OCI-LY3 (cell line): Measurements from ENCODE around the gene FSTL4.

Experiments used
- H2AFZ ChIP-seq: fragments of 200-600, 300-600 bp; shearing (Covaris generic); 2 replicates; pipeline ENCODE4 v1.6.0; 2014; ENCODE audit warnings: antibody characterized with exemption, low read depth, low read length
- H3K27ac ChIP-seq: fragments of 200-600, 300-600 bp; sonication (generic); 2 replicates; pipeline ENCODE4 v1.5.1; 2014; ENCODE audit warnings: mild to moderate bottlenecking, low read length, moderate library complexity, mixed read lengths
- H3K27me3 ChIP-seq: fragments of 200-600, 300-600 bp; sonication (generic); 2 replicates; pipeline ENCODE4 v1.6.1; 2014; ENCODE audit warnings: low read depth, low read length, mixed read lengths
- H3K36me3 ChIP-seq: fragments of 200-600, 300-600 bp; sonication (generic); replicated peaks from 2 replicates; pipeline ENCODE3; 2014; ENCODE audit warnings: low read depth, low read length, mixed read lengths
- H3K4me1 ChIP-seq: fragments of 300-600, 200-600 bp; sonication (generic); 2 replicates; pipeline ENCODE4 v1.6.1; 2014; ENCODE audit warnings: low read length, mixed read lengths
- H3K4me2 ChIP-seq: fragments of 200-600, 300-600 bp; sonication (generic); 2 replicates; pipeline ENCODE4 v1.6.1; 2014; ENCODE audit warnings: low read length, mixed read lengths
- H3K4me3 ChIP-seq: fragments of 300-600, 200-600 bp; sonication (generic); 2 replicates; pipeline ENCODE4 v1.5.1; 2014; ENCODE audit warnings: antibody characterized with exemption, mild to moderate bottlenecking, low read length, moderate library complexity
- H3K79me2 ChIP-seq: fragments of 300-600, 200-600 bp; shearing (Covaris generic); 2 replicates; pipeline ENCODE4 v1.6.1; 2014; ENCODE audit warnings: mild to moderate bottlenecking, low read length, mixed read lengths
- H3K9ac ChIP-seq: fragments of 300-600, 200-600 bp; shearing (Covaris generic); 2 replicates; pipeline ENCODE4 v1.6.0; 2014; ENCODE audit warnings: mild to moderate bottlenecking, low read length, moderate library complexity
- H3K9me3 ChIP-seq: fragments of 200-600, 300-600 bp; shearing (Covaris generic); 2 replicates; pipeline ENCODE4 v1.6.1; 2014; ENCODE audit warnings: low read length, mixed read lengths; ENCODE audit not compliant: insufficient read depth
- H4K20me1 ChIP-seq: fragments of 200-600, 300-600 bp; sonication (generic); 2 replicates; pipeline ENCODE4 v1.6.1; 2016; ENCODE audit warnings: low read length, mixed read lengths; ENCODE audit not compliant: insufficient read depth
- EZH2phosphoT487 ChIP-seq: fragments of 200-600 bp; shearing (Covaris generic); IDR thresholded peaks from 2 replicates; pipeline ENCODE4 v1.6.1; 2018; ENCODE audit warnings: antibody characterized with exemption, mixed run types, low read depth
- TF ChIP-seq, protein P1 (sequence below): fragments of 200-600, 300-600 bp; sonication (generic); IDR thresholded peaks from 2 replicates; pipeline ENCODE4 v1.5.1; 2014; ENCODE audit warnings: antibody characterized with exemption, low read length, low read depth

FSTL4 gene

DNA sequence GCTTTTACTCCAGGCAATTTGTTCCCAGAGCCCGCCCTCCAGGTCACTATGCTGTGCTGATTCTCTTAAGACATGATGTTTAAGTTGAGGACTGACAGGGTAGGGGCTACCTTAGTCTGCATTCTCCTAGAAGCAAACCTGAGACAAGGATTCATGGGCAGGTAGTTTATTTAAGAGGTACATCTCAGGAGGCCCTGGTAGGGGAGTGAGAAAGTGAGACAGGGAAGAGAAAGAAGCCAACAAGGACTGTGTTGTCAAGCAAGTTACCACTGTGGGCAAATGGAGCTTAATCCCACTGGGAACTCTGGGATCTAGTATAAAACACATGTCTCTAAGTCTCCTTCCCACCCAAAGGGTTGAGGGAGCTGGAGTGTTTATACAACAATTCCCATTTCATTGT lies 43.6 kb upstream of the FSTL4 start:
- H3K27ac ChIP-seq, result no peak overlapping the region
- no peaks in the 10 kb centered on the region for H3K36me3 ChIP-seq
- H3K4me2 ChIP-seq, result no peak overlapping the region
- no peaks in the 10 kb centered on the region for H3K79me2 ChIP-seq
- no peak overlapping the region for H3K4me3 ChIP-seq
- no peaks in the 10 kb centered on the region for H3K9me3 ChIP-seq
- H3K27me3 ChIP-seq, result no peaks in the 10 kb centered on the region
- peaks cover 10% of the 10 kb centered on the region for H3K4me1 ChIP-seq
- H3K9ac ChIP-seq, result no peak overlapping the region
- H4K20me1 ChIP-seq, result no peaks in the 10 kb centered on the region
- no peak for TF ChIP-seq EZH2phosphoT487
- TF ChIP-seq, protein P1, sequence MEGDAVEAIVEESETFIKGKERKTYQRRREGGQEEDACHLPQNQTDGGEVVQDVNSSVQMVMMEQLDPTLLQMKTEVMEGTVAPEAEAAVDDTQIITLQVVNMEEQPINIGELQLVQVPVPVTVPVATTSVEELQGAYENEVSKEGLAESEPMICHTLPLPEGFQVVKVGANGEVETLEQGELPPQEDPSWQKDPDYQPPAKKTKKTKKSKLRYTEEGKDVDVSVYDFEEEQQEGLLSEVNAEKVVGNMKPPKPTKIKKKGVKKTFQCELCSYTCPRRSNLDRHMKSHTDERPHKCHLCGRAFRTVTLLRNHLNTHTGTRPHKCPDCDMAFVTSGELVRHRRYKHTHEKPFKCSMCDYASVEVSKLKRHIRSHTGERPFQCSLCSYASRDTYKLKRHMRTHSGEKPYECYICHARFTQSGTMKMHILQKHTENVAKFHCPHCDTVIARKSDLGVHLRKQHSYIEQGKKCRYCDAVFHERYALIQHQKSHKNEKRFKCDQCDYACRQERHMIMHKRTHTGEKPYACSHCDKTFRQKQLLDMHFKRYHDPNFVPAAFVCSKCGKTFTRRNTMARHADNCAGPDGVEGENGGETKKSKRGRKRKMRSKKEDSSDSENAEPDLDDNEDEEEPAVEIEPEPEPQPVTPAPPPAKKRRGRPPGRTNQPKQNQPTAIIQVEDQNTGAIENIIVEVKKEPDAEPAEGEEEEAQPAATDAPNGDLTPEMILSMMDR, result no peak
- no peak overlapping the region for H2AFZ ChIP-seq

DNA sequence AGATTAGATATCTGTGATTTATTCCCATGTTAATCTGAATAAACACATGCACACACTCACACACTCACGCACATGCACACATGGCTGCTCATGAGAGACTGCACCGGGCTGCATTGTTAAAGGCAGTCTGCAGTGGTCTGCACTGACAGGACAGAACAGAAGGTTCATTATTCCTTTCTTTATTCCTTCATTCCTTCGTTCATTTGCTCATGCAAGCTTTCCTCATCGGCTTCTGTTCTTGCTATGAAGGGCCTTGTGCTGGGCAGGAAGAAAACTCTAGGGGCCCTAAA lies 41.4 kb upstream of the FSTL4 start:
- Histone ChIP-seq H3K27ac (no peak overlapping the region), H4K20me1 (no peaks in the 10 kb centered on the region), H3K27me3 (no peaks in the 10 kb centered on the region), H3K9ac (no peak overlapping the region), H3K4me3 (no peak overlapping the region), H3K4me2 (no peak overlapping the region), H3K9me3 (no peaks in the 10 kb centered on the region), H3K79me2 (no peaks in the 10 kb centered on the region), H3K4me1 (peaks cover 8% of the 10 kb centered on the region), H3K36me3 (no peaks in the 10 kb centered on the region), H2AFZ (no peak overlapping the region)
- no peak for TF ChIP-seq EZH2phosphoT487
- TF ChIP-seq, protein P1, result no peak

DNA sequence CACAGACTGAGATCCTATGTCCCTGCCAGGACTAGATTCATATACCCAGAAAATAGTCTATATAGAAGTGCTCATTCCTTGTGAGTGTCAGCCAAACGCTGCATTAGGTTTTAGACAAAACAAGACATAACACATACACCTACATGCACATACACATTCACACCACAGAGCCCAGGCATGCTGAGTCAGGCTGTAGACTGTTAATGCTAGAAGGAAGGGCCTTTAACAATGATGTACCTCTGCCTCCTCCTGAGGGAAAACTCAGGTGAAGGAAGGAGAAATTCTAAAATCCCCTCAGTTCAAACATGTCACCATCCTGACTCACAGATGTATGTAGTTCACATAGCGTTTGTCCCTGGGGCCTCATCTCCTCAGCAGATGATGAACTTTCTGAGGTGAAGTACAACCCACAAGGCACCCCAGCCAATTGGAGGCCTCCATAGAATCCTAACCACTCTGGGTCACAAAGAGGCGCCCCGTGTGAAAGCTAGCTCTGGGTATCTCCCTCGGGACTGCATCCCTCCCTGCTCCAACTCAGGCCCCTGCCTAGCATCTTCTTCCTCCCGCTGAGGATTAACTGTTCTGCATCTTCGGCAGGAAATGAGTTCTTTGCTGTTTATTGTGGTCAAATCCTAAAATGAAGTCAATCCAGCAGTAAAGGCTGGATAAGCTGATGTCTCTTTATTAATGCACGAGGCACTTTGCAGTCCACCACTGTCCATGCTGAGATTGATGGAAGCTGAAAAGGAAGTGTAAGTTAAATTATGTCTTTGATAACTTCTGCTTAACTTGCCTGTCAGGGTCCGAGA lies 40.8 kb upstream of the FSTL4 start:
- no peak overlapping the region for H2AFZ ChIP-seq
- no peak overlapping the region for H3K27ac ChIP-seq
- H3K4me1 ChIP-seq, result peaks cover 3% of the 10 kb centered on the region
- no peak for TF ChIP-seq EZH2phosphoT487
- TF ChIP-seq, protein P1, result no peak
- H3K36me3 ChIP-seq, result no peaks in the 10 kb centered on the region
- H3K4me3 ChIP-seq, result no peak overlapping the region
- no peaks in the 10 kb centered on the region for H3K9me3 ChIP-seq
- H3K79me2 ChIP-seq, result no peaks in the 10 kb centered on the region
- H3K4me2 ChIP-seq, result no peak overlapping the region
- H3K27me3 ChIP-seq, result no peaks in the 10 kb centered on the region
- H4K20me1 ChIP-seq, result no peaks in the 10 kb centered on the region
- H3K9ac ChIP-seq, result no peak overlapping the region

DNA sequence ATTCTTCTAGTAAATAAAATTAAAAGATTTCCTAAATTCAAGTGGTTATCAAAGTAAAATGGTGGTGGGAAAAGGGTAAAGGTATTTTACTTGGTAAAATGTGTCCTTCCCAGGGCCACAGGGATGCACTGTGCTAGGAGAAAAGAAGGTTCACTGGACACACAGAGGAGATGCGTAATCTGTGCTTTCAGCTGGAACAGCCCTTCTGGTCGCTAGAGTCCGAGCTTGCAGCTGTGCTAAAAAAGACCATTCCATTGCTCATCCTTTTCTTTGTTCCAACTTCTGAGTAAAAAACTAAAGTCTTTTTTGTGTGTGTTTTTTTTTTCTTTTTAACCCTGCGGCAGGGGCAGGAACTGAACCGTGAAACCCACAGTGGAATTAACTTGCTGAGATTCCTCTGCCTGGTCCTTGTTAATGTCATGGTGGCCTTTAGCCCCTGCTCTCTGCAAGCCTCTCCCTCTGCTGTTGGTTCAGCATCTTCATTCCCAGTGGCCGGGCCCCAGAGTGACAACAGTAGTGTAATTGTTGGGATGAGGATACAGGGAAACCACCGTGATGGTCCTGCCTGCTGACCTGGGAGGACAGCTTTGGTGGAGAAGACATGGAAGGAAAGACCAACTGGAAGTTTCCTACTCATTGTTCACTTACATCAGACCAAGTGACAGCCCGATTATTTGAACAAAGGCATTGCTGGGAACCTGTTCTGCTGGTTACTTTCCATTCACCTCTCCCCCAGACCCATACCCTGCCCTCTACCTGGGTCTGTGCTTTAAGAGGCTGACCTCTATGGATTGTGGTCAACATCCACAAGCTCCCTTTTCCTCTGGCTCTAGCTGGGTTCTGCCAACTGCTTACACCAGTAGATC lies 31.9 kb upstream of the FSTL4 start:
- no peak overlapping the region for H2AFZ ChIP-seq

More for the DNA sequence above, 31.9 kb upstream of the FSTL4 start:
- TF ChIP-seq, protein P1, result no peak
- no peak for TF ChIP-seq EZH2phosphoT487
- no peaks in the 10 kb centered on the region for H3K79me2 ChIP-seq
- H3K27ac ChIP-seq, result no peak overlapping the region
- H3K9ac ChIP-seq, result no peak overlapping the region
- H3K9me3 ChIP-seq, result no peaks in the 10 kb centered on the region
- no peaks in the 10 kb centered on the region for H4K20me1 ChIP-seq
- H3K27me3 ChIP-seq, result no peaks in the 10 kb centered on the region
- H3K4me2 ChIP-seq, result no peak overlapping the region
- H3K36me3 ChIP-seq, result no peaks in the 10 kb centered on the region
- H3K4me3 ChIP-seq, result no peak overlapping the region
- peaks cover 5% of the 10 kb centered on the region for H3K4me1 ChIP-seq
